Type B pancreatic cell (in vitro differentiated cells): ENCODE data around the gene INTS11. TPM values are rescaled to one million over a fixed set of nuclear protein-coding genes. Genes with fewer than 3 reads are reported as not detected.

Experiments
- DNase-seq: peaks from one replicate; pipeline ENCODE4 v3.0.0; 2021; ENCODE audit warnings: mixed read lengths; ENCODE audit not compliant: unreplicated experiment; ENCODE audit errors: extremely low spot score
- H3K27ac Mint-ChIP-seq: 2 replicates; pipeline ENCODE4 v1.8.0; 2021; ENCODE audit warnings: mild to moderate bottlenecking, mixed read lengths
- H3K27me3 Mint-ChIP-seq: 2 replicates; pipeline ENCODE4 v1.8.0; 2021; ENCODE audit warnings: mixed read lengths
- H3K36me3 Mint-ChIP-seq: 2 replicates; pipeline ENCODE4 v1.8.0; 2021; ENCODE audit warnings: mixed read lengths
- H3K4me1 Mint-ChIP-seq: one replicate; pipeline ENCODE4 v1.8.0; 2021; ENCODE audit warnings: mixed read lengths; ENCODE audit not compliant: unreplicated experiment
- H3K4me3 Mint-ChIP-seq: 2 replicates; pipeline ENCODE4 v1.8.0; 2021; ENCODE audit warnings: mild to moderate bottlenecking, mixed read lengths
- H3K9me3 Mint-ChIP-seq: 2 replicates; pipeline ENCODE4 v1.8.0; 2021; ENCODE audit warnings: mixed read lengths
- total RNA-seq: library from RNA; stranded (reverse); gene quantifications from 2 replicates; pipeline ENCODE4 v1.2.1, GENCODE V29; 2021; ENCODE audit warnings: low replicate concordance
- TF ChIP-seq, protein P1 (sequence below): fragments of 200-600 bp; sonication (generic); conservative IDR thresholded peaks from 2 replicates; pipeline ENCODE4 v1.5.0; 2021; ENCODE audit warnings: antibody characterized with exemption, mild to moderate bottlenecking

The INTS11 gene
- total RNA-seq, 1 donor from 2014 or later = 138 TPM

DNA sequence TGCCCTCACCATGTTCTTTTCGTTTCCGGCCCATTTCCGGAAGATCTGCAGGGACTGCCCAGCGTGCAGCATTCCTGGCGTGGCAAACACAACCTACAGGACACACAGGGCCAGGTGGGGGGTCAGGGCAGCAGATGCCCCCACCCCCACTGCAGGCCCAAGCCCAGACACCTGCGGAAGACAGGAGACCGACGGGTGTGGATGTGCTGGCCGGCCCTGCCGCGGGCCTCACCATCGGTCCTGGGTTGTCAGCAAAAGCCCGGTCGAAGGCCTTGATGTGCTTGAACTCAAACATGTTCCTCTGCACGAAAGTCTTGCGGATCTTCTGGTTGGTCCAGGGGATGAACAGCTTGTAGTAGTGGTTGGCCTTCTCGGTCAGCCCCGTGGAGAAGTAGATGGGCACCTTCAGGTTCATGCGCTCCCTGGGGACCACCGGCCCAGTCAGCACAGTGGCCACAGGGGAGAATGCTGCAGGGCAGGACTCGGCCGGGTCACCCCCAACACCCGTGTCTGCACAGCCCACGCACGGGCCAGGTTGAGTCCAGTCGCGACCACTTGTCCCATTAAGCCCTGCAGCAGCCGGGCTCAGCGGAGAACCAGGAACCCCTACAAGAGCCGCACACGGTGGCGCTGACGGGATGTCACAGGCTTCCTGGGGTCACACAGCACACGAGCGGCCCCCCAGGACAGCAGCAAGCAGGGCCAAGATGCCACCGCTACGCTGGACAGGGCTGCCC, 10.8 kb downstream of the INTS11 start:
- no peak for DNase-seq
- H3K27ac Mint-ChIP-seq = no peak overlapping the region
- no peak overlapping the region for H3K4me3 Mint-ChIP-seq
- H3K27me3 Mint-ChIP-seq = no peaks in the 10 kb centered on the region
- no peaks in the 10 kb centered on the region for H3K4me1 Mint-ChIP-seq
- peaks cover 3% of the 10 kb centered on the region for H3K36me3 Mint-ChIP-seq
- no peaks in the 10 kb centered on the region for H3K9me3 Mint-ChIP-seq
- TF ChIP-seq, protein P1, sequence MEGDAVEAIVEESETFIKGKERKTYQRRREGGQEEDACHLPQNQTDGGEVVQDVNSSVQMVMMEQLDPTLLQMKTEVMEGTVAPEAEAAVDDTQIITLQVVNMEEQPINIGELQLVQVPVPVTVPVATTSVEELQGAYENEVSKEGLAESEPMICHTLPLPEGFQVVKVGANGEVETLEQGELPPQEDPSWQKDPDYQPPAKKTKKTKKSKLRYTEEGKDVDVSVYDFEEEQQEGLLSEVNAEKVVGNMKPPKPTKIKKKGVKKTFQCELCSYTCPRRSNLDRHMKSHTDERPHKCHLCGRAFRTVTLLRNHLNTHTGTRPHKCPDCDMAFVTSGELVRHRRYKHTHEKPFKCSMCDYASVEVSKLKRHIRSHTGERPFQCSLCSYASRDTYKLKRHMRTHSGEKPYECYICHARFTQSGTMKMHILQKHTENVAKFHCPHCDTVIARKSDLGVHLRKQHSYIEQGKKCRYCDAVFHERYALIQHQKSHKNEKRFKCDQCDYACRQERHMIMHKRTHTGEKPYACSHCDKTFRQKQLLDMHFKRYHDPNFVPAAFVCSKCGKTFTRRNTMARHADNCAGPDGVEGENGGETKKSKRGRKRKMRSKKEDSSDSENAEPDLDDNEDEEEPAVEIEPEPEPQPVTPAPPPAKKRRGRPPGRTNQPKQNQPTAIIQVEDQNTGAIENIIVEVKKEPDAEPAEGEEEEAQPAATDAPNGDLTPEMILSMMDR = no peak

DNA sequence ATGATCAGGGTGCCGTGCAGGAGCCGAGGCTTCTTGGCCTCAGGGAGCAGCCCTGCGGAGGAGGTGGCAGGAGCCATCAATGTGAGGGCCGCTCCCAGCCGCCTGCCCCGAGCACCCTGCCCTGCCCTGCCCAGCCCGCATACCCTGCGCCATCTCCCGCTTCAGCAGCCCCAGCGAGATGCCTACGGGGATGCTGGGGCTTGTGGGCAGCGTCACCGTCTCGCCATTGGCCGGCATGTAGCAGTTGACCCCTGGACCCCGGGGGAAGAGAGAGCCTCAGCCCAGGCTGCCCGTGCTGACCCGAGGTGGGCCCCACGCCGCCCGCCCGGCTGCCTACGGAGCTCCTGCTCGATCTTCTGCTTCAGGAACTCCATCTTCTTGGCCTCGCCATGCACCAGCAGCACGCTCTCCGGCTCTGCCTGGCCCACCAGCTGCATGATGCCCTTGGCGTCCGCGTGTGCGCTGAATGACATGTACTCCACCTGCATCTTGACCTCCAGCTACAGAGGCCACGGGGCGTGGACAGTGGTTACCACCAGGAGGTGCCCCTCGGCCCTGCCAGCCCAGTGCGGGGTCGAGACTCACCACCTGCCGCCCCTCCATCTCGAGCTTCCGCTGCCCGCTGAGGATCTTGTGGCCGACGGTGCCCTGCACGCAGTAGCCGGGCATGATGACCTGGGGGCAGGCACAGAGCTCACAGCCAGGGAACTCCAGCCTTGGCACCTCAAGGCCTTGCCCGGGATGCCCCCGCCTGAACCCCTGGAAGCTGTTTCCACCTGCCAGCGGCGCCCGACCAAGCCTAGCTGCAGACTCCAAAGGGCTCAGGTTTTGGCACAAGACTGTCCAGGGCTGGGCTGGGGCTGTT, 11.8 kb downstream of the INTS11 start:
- Mint-ChIP-seq H3K9me3 (no peaks in the 10 kb centered on the region), H3K4me1 (no peaks in the 10 kb centered on the region), H3K27me3 (no peaks in the 10 kb centered on the region), H3K27ac (no peak overlapping the region), H3K4me3 (no peak overlapping the region), H3K36me3 (peaks cover 3% of the 10 kb centered on the region)
- no peak for DNase-seq
- TF ChIP-seq, protein P1 = no peak

DNA sequence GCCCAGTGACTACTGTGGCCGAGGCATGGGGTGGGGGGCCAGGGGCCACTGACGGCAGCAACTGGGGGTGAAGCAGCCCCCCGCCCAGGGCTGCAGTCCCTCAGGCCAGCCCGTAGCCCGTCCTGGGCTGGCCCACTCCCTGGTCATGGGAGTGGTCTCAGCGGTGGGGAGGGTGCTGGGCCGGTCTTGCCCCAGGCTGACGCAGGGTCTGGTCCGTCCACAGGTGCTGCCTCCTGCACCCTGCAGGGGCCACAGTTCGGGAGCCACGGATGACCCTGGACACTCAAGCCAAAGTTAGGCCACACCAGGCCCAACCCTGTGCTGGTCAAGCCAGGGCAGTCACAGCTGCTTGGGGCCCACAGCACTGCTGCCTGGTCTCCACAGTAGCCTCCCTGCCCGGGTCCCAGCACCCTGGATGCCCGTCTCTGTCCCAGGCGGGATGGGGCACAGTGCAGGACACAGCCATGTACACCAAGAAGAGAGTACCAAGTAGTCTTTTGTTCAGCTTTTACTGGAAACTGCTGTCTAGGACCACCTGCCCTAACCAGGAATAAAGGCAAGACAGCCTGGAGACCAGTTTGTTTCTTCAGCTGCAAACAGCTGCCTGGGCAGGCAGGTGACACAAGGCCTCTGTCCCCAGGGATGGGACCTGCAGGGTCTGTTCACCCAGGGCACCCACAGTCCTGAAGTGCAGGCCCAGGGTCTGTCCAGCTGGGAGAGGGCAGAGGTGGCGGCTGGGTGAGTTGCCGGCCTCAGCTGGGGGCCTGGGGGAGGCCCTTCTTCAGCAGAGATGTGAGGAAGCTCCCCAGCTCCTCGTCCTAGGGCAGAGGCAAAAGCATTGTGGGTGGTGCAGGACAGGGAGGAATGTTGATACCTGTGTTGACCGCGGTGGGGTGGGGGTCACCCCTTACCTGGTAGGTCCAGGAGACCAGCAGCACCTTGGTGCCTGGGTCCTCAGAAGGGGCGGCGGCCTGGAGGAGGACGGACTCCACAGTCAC, 13.1 kb downstream of the INTS11 start:
- Mint-ChIP-seq H3K4me1 (peaks cover 5% of the 10 kb centered on the region), H3K27me3 (no peaks in the 10 kb centered on the region), H3K27ac (no peak overlapping the region), H3K9me3 (no peaks in the 10 kb centered on the region), H3K4me3 (no peak overlapping the region), H3K36me3 (peaks cover 3% of the 10 kb centered on the region)
- DNase-seq = no peak
- TF ChIP-seq, protein P1 = no peak

DNA sequence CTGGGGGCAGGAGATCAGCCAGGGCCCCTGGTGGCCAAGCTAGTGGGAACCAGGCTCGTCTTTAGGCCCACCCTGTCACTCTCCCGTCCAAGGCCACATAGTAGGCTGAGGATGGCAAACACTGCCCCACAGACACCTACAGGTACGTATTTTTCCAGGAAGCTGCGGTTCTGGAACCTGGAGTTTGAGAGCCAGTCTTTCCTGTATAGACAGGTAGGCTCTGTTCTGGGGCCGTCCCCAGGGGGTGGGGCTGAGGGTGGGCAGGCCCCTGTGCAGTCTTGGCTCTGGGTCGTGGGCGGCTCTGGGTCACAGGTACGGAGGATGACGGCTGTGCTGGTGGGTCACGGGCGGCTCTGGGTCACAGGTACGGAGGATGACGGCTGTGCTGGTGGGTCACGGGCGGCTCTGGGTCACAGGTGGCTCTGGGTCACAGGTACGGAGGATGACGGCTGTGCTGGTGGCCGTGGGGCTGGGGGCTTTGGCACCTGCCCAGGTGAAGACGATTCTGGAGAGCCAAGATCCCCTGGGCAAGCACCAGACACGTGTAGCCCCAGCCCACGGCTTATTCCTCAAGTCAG, 13.9 kb downstream of the INTS11 start:
- no peak for DNase-seq
- no peaks in the 10 kb centered on the region for H3K27me3 Mint-ChIP-seq
- no peaks in the 10 kb centered on the region for H3K9me3 Mint-ChIP-seq
- TF ChIP-seq, protein P1 = no peak
- H3K36me3 Mint-ChIP-seq = peaks cover 3% of the 10 kb centered on the region
- H3K27ac Mint-ChIP-seq = peak overlapping the region; percentile 56
- peaks cover 11% of the 10 kb centered on the region for H3K4me1 Mint-ChIP-seq
- peak overlapping the region; percentile 79 for H3K4me3 Mint-ChIP-seq

DNA sequence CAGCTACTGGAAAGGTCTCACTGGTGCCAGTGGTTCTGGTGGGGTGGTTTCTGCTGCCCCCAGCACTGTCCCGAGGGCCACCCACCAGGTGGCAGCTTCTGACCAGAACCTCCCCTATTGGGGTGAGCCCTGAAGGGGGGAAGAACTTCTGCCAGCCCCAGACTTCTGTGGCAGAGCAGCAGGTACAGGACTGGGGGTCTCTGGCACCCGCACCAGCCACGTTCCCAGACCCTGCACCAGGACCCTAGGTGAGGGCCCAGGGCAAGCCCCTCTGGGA, 14.4 kb downstream of the INTS11 start:
- TF ChIP-seq, protein P1 = no peak
- DNase-seq = no peak
- Mint-ChIP-seq H3K36me3 (peaks cover 3% of the 10 kb centered on the region), H3K27ac (no peak overlapping the region), H3K27me3 (no peaks in the 10 kb centered on the region), H3K9me3 (no peaks in the 10 kb centered on the region), H3K4me3 (peak overlapping the region; percentile 79), H3K4me1 (peaks cover 11% of the 10 kb centered on the region)
